Pulmonary artery endothelial cell (primary cell): Measurements from ENCODE around the gene ZNF524. TPM values are rescaled to one million over a fixed set of nuclear protein-coding genes. Genes with fewer than 3 reads are reported as not detected.

Experiments used
- DNase-seq: peaks from one replicate; pipeline ENCODE4 v3.0.0-alpha.2; 2011; ENCODE audit warnings: low read depth, low spot score
- total RNA-seq: library from RNA; depleted of rRNA; stranded (reverse); fragments of >200 nt; gene quantifications from 2 replicates; pipeline ENCODE4 v1.2.3, GENCODE V29; 2014

The ZNF524 gene
- total RNA-seq, 1 donor from 2014 or later, result 12.5 TPM

DNA sequence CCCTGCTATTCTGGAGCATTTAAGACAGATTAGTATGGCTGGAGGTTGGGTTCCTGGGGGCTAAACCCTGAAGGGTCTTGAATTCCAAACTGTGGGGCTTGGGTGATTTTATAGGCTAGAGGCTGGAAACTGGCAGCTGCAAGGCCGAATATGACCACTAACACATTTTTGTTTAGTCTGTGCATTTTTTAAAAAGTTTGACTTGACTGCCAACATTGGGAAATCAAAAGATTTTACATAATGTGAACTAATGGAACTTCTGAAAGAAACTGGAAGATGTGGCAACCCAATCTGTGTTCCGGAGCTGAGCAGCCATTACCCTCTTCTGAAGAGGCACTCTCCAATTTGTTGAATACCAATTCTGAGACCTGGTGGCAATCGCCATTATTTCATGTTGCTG, 19.2 kb downstream of the ZNF524 start:
- no peak for DNase-seq

DNA sequence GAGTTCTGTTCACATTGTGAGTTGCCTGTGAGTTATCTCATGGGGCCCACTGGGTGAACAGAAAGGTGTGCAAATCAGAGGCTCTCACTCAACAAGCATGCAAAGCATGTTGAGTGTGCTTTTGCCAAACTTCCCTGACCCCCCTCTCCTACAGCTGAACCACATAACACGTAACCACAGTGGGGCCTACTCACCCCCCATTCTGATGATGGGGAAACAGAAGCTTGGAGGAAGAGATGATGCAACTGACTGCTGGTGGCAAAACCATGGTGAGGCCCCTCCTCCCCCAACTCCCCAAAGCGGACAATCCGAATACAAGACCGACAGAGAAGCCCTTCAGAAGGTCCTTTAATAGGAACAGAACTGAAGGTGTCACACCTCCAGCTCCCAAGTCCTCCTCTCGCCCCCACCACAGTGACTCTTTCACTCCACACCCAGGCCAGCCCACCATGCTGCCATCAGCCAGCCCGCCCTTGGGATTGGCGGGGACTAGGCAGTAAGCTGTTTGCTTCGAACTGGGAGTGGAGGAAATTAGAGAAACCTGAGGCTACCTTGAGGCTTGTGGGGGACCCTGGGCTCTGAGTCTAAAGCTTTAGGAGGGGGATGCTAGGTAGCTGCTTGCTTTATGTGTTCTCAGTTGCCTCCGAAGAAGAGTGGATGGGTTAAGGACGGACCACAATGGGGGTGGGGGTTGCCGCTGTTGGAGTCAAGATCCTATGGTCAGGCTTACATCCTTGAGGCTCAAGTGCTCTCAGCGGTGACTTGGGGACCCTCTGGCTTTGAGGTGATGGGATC, 20.5 kb downstream of the ZNF524 start:
- DNase-seq, result no peak

DNA sequence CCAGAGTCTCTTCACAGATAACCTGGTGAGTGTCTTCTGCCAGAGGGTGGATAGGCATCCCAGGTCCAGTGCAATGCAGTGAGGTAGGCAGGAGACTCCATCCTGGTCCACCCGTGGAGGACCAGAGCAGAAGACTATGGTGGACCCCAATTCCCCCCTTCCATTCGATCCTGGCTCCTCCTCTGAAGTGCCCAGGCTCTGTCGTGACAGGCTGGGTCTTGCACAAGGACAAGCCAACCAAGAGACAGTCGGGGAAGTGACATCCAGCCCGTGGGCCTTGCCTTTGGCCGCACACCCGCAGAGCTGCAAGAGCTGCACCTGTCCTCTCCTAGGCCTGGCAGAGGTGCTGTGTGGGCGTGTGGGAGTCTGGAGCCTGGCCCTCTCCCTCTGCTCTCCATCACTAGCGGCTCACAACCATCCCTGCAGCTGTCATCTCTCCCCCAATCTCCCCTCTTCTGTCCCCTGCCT, 21.2 kb downstream of the ZNF524 start:
- DNase-seq, result no peak

- DNase-seq, result no peak
Observed at GRCh38 chr19:55621673-55622231, 21.7 kb downstream of the ZNF524 start.

GRCh38 chr19:55622242-55622969, 22.3 kb downstream of the ZNF524 start:
- no peak for DNase-seq

GRCh38 chr19:55623130-55623529, 23.0 kb downstream of the ZNF524 start:
- no peak for DNase-seq

- DNase-seq, result no peak
Observed at GRCh38 chr19:55623561-55623960, 23.5 kb downstream of the ZNF524 start.

GRCh38 chr19:55624109-55625003, 24.3 kb downstream of the ZNF524 start, which contains the start of gene ZNF784:
ZNF784 (minus strand) TSS chr19:55624566; CDS start chr19:55624561, 5 bp downstream.
- peak; percentile 64 for DNase-seq

DNA sequence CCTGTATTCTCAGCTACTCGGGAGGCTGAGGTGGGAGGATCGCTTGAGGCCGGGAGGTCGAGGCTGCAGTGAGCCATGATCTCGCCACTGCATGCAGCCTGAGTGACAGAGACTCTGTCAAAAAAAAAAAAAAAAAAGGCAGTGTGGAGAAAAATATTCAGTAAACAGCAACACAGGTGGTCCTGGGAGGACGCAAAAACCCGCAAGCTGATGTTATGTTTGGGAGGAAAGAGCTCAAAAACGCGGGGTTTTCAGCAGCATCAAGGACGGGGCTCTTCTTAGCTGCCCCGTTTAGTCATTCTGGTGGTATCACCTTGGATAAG, 24.9 kb downstream of the ZNF524 start:
- DNase-seq, result no peak

DNA sequence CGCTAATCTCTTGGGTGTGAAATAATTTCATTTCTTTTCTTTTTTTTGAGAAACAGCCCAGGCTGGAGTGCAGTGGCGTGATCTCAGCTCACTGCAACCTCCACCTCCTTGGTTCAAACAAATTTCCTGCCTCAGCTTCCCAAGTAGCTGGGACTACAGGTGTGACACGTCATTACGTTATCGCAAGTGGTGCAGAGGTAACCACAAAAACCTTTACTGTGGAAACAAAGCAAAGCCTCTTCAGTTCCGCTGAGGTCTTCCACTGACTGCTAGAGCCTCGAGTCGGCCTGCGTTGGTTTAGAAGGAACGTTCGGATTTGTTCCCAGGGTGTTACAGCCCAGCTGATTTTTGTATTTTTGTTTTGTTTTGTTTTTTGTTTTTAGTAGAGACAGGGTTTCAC, 26.3 kb downstream of the ZNF524 start:
- DNase-seq, result no peak

DNA sequence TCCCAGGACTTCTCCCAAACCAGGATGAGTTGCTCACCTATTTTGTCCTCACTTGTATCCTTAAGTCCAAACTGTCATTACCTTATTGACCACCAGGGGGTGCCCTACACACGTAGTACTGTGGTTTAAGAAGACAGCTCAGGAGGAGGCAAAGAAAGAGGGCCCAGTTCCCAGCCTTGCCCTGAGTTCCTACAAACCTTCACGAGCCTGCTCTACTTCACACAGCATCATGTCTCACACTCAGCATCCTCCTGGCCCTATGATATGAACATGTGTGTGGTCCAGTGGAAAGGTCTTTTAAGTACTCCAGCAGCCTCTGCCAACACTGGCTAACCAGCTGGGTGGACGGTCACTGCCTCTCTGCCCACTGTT, 32.4 kb downstream of the ZNF524 start:
- DNase-seq, result peak; percentile 88

DNA sequence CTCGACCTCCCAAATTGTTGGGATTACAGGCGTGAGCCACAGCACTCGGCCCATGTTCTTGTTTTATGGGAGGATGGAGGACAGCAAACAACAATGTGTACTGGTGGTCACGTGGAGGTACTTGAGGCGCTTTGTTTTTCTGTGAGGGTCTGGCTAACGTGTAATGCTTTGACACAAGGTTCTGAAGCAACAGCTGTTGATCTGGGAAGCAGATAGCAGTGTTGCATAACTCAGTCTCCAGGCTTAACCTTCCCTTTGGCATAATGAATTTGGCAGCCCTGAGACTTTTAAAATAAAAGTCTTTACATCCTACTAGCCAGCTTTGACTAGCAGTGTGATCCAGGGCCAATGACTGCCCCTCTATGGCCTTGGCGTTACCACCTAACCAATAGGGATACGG, 33.8 kb downstream of the ZNF524 start:
- no peak for DNase-seq

- DNase-seq, result no peak
Observed at GRCh38 chr19:55635334-55635717, 35.2 kb downstream of the ZNF524 start.

GRCh38 chr19:55635856-55636440, 35.9 kb downstream of the ZNF524 start:
- no peak for DNase-seq

DNA sequence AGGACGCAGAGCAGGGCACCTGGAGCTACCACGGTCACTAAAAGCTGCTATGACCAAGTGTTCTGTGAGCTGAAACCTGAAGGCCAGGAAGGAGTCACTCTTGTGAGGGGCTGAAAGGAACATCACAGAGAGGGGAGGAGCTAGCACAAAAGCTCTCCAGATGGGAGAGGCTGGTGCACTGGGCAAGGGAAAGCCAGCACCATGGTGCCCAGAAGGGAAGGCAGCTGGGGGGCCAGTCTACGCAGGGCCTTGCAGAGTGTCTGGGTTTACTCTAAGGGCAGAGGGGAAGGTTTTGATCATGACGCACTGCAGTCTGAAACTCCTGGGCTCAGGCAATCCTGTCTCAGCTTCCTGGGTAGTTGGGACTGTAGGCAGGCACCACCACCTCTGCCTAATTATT, 36.6 kb downstream of the ZNF524 start:
- no peak for DNase-seq

GRCh38 chr19:55637534-55637933, 37.4 kb downstream of the ZNF524 start:
- no peak for DNase-seq

DNA sequence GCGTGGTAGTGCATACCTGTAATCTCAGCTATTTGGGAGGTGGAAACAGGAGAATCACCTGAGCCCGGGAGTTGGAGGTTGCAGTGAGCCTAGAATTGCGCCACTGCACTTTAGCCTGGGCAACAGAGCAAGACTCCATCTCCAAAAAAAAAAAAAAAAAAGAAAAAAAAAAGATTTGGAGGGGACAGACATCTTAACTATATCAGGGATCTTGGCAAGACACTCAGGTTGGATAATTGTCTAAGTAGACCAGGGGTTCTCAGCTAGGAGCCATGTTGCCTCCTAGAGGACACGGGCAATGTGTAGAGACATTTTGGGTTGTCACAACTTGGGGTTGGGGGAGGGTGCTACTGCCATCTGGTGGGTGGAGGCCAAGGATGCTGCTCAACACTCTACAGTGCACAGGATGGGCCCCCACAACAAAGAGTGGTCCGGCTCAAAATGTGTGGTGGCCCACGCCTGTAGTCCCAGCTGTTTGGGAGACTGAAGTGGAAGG, 38.8 kb downstream of the ZNF524 start:
- DNase-seq, result no peak

DNA sequence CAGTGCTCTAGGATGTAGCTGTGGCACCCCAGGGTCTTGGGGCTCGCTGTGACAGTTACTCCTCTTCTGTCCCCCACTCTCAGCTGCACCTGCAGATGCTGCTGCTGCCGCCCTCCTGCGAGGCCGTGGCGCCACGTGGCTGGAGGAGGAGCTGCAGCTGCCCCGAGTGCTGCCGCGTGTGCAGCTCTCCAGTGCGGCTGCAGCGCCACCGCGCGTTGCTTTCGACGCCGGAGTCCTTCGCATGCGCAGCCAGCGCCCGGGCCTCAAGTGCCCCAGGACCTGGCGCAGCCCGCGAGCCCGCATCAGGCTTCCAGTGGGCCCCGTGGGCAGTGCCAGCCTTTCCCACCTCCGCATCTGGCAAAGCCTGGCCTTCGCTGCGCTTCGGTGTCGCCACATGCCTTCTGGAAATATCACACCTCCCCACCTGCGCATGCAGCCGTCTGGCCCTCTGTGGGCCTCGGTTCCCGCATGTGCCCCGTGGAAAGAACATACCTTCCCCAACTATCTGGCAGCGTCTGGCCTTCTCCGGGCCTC, 40.0 kb downstream of the ZNF524 start:
- DNase-seq, result no peak

GRCh38 chr19:55640577-55641425, 40.7 kb downstream of the ZNF524 start, which contains the start of gene ZNF580:
ZNF580 (plus strand) TSS chr19:55641002; CDS start chr19:55642509, 1,507 bp downstream.
- DNase-seq, result no peak
